Mucosa of descending colon (tissue), 3 donors: ENCODE measurements around the gene HSPA12A. TPM values are rescaled to one million over a fixed set of nuclear protein-coding genes. Genes with fewer than 3 reads are reported as not detected.

Experiments used
- ATAC-seq: fragments of 200-7000 bp; cut with Tn5 transposase; one replicate; pipeline ENCODE4 v1.9.1; 2020; ENCODE audit warnings: mild to moderate bottlenecking, moderate library complexity
- DNase-seq, 3 donors: peaks; one replicate each; pipeline ENCODE4 v3.0.0-alpha.2; 2020
- H3K36me3 ChIP-seq: fragments of 200-600 bp; one replicate; pipeline ENCODE4 v1.8.0; 2021; ENCODE audit warnings: low read depth, mild to moderate bottlenecking
- H3K4me1 ChIP-seq: fragments of 200-600 bp; one replicate; pipeline ENCODE4 v1.8.0; 2021; ENCODE audit warnings: low read depth, mild to moderate bottlenecking
- H3K4me3 ChIP-seq: fragments of 200-600 bp; one replicate; pipeline ENCODE4 v1.8.0; 2021; ENCODE audit warnings: mild to moderate bottlenecking
- H3K9me3 ChIP-seq: fragments of 200-600 bp; one replicate; pipeline ENCODE4 v1.8.0; 2021; ENCODE audit warnings: mild to moderate bottlenecking
- intact Hi-C, 2 donors: fragments of 100-400 bp; cut with DNase I in 1 of 2; cut with micrococcal nuclease in 1 of 2; formaldehyde crosslinking; loops; one replicate each; pipeline versions ENCODE4 v1.11.0 to v1.11.1; 2022; cut with DNase I, micrococcal nuclease
- total RNA-seq, 3 donors: library from RNA; stranded (reverse); fragmentation: NEBNext Ultra II Directional in 2 of 3; extraction: Animal tissue kit (Norgen Biotek cat#: 25700) in 2 of 3; gene quantifications; one replicate each; pipeline versions ENCODE4 v1.2.1 to v1.2.4, GENCODE V29; 2021 to 2023
- TF ChIP-seq, protein P1 (sequence below): fragments of 200-600 bp; IDR thresholded peaks from one replicate; pipeline ENCODE4 v1.8.0; 2022; ENCODE audit warnings: antibody characterized with exemption, mild to moderate bottlenecking
- donor health status: DM: no; HTN: no; CAD: no; lungs with moderate emphysema.
- donor health status: DM: no; HTN: no; CAD: no.
- donor health status: DM: no; HTN: yes; CAD: no.

Gene HSPA12A
- total RNA-seq, 3 donors from 2014 or later, result 7.7 to 20.6 (median 8.8) TPM

DNA sequence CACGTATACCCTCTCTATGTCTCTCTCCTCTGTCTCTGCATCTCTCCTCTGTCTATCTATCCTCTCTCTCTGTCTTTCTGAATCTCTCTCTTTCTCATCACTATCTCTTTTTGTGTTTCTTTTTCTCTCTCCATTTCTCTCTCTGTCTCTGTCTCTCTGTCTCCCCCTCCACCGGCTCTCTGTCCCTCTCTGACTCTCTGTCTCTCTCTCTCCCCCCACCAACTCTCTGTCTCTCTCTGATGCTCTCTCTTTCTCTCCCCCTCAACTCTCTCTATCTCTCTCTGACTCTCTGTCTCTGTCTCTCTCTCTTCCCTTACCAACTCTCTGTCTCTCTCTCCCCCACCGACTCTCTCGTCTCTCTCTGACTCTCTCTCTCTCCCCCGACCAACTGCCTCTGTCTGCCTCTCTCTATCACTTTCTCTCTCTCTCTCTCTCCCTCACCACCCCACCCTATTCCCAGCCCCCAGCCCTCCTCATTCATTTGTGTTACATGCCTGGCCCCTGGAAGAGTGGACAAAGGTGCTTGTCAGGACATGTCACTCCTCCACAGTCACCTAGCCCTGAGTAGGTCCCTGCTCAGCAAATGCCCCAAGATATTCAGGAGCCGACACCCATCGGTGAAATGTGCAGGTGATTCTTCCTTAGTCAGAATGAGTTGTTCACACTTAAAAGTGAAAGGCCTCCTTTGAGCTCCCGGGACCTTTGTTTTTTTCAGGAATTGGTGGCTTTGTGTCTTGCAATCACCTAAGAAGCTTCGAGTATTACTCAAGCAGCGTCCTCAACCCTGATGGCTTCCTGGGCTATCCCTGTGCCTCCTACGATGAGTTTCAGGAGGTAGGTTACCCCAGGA, 108.0 kb downstream of the HSPA12A start:
- intact Hi-C loops, result no loop called here
- H3K36me3 ChIP-seq, result no peaks in the 10 kb centered on the region
- H3K4me3 ChIP-seq, result no peak overlapping the region
- no peak for ATAC-seq
- H3K9me3 ChIP-seq, result no peaks in the 10 kb centered on the region
- TF ChIP-seq, protein P1, sequence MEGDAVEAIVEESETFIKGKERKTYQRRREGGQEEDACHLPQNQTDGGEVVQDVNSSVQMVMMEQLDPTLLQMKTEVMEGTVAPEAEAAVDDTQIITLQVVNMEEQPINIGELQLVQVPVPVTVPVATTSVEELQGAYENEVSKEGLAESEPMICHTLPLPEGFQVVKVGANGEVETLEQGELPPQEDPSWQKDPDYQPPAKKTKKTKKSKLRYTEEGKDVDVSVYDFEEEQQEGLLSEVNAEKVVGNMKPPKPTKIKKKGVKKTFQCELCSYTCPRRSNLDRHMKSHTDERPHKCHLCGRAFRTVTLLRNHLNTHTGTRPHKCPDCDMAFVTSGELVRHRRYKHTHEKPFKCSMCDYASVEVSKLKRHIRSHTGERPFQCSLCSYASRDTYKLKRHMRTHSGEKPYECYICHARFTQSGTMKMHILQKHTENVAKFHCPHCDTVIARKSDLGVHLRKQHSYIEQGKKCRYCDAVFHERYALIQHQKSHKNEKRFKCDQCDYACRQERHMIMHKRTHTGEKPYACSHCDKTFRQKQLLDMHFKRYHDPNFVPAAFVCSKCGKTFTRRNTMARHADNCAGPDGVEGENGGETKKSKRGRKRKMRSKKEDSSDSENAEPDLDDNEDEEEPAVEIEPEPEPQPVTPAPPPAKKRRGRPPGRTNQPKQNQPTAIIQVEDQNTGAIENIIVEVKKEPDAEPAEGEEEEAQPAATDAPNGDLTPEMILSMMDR, result no peak
- H3K4me1 ChIP-seq, result no peaks in the 10 kb centered on the region
- no peak for DNase-seq

DNA sequence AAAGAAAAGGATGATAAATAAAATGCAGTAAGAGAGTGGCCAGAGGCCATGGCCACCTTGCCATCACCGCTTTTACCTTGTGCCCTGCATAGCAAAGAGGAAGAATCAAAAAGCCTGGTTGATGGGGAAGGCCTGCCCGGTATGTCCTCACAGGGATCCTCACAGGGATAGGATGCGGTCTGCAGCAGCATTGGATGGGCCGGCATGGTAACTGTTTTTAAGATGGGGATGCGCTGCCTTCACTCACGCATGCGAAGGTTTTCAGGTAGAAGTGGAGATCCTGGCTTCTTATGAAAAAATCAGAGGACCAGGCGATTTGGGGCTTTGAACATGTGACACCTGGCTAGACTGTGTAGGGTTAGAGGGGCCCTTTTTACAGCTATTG, 109.2 kb downstream of the HSPA12A start:
- TF ChIP-seq, protein P1, result no peak
- ATAC-seq, result no peak
- Histone ChIP-seq H3K36me3 (no peaks in the 10 kb centered on the region), H3K9me3 (no peaks in the 10 kb centered on the region), H3K4me1 (no peaks in the 10 kb centered on the region), H3K4me3 (no peak overlapping the region)
- no peak for DNase-seq
- intact Hi-C loops, result no loop called here

DNA sequence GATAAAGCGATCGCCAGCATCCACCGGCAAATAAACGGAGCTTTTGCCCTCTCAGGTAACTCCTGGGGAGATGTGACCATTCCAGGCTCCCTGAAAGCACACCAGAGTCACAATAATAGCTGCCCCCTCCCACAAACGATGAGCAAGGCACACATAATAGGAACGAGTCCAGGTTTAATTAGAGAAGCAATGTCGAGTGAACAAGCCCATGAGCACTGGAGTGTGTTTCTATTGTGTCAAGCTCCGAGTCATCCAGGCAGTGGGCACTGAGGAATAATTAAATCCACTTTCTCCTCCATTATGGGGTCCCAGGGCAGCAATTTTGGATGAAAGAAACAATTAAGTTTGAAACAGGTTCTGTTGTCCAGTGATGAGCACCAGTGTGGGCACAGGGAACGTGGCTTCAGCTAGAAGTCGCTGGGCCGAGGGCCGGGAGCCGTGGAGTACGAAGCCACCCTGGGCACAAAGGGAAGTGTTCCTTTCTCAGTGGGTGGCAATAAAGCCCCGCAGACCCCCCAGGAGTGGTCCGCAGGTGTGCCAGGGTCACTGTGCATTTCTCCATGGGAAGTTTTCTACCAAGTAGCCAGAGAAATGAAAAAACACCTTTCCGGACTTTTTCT, 109.7 kb downstream of the HSPA12A start:
- intact Hi-C loops, result no loop called here
- ATAC-seq, result no peak
- H3K9me3 ChIP-seq, result no peaks in the 10 kb centered on the region

DNA sequence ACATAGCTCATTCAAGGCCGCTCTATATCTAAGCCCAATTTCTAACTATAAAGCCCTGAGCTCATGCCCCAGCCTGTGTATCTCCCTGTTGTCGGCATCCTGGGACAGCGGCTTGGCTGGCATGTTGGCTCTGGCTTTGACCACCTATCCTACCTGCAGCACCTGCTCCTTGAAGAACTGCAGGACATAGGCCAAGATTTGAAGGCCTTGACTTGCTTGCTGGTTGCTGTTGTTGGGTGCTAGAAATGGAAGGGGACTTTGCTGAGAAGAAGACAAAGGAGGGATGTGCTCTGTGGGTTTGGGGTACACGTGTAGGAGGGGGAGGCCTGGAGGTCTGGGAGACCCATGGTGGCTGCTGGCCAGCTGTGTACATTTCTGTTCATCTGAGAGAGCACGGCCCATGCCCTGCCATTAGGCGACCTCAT, 110.5 kb downstream of the HSPA12A start:
- TF ChIP-seq, protein P1, result no peak
- ATAC-seq (no peak), DNase-seq (no peak)
- intact Hi-C loops, result no loop called here
- no peaks in the 10 kb centered on the region for H3K4me1 ChIP-seq
- no peaks in the 10 kb centered on the region for H3K36me3 ChIP-seq
- H3K9me3 ChIP-seq, result no peaks in the 10 kb centered on the region
- no peak overlapping the region for H3K4me3 ChIP-seq

More for the DNA sequence above, 109.7 kb downstream of the HSPA12A start:
- DNase-seq, result no peak
- Histone ChIP-seq H3K4me3 (no peak overlapping the region), H3K36me3 (no peaks in the 10 kb centered on the region), H3K4me1 (no peaks in the 10 kb centered on the region)
- TF ChIP-seq, protein P1, result no peak

DNA sequence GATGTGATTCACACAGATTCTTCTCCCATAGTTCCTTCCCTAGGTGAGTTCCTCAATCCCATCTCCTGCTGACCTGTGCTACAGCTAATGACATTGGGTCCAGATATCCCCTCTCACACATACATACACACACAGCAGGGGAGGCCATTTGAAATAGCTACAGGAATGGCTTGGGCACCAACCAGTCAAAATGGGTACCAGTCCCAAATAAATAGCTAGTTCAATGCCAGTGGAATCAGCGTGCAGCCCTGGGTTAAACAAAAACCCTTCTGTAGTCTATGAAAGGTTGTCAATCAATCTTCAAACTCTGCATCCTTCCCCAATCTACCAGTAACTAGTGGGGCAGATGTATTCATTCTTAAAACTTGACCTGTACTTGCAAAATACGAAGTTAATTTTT, 112.3 kb downstream of the HSPA12A start:
- TF ChIP-seq, protein P1, result no peak
- no peak overlapping the region for H3K4me3 ChIP-seq
- no peaks in the 10 kb centered on the region for H3K9me3 ChIP-seq
- ATAC-seq (no peak), DNase-seq (no peak)
- intact Hi-C loops, result no loop called here
- no peaks in the 10 kb centered on the region for H3K4me1 ChIP-seq
- H3K36me3 ChIP-seq, result no peaks in the 10 kb centered on the region
